Posterior cingulate gyrus (tissue), 11 donors: ENCODE results near the gene TSC22D2.

Experiments used
- DNase-seq, 10 donors: peaks; one replicate each; pipeline versions ENCODE4 v3.0.0 to v3.0.0-alpha.2; 2020 to 2021; ENCODE audit warnings: mixed read lengths in 3 of 10
- intact Hi-C: fragments of 100-400 bp; cut with DNase I; formaldehyde crosslinking; loops from one replicate; pipeline ENCODE4 v1.15.1; 2023

The TSC22D2 gene

DNA sequence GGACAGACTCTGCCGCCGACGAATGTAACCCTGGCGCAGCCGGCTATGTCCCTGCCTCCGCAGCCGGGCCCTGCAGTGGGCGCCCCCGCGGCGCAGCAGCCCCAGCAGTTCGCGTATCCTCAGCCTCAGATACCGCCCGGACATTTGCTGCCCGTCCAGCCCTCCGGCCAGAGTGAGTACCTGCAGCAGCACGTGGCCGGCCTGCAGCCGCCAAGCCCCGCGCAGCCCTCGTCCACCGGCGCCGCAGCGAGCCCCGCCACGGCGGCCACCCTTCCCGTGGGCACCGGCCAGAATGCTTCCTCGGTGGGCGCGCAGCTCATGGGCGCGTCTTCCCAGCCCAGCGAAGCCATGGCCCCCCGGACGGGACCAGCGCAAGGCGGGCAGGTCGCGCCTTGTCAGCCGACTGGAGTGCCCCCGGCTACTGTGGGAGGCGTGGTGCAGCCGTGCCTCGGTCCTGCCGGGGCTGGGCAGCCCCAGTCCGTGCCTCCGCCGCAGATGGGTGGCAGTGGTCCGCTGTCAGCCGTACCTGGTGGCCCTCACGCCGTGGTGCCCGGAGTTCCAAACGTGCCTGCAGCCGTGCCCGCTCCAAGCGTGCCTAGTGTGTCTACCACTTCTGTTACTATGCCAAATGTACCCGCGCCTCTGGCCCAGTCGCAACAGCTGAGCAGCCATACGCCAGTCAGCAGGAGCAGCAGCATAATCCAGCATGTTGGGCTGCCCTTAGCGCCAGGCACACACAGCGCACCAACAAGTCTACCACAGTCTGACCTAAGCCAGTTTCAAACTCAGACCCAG is 2.4 kb downstream of the TSC22D2 start:
- peak; percentile 17 to 89 (median 40) for DNase-seq
- intact Hi-C loops: loop anchor here (1.0 to 10.0 kb wide), 6 partner anchors 85 to 656 kb away; partner anchors contain the start of genes COMMD2, EIF2A, PFN2 and SERP1

DNA sequence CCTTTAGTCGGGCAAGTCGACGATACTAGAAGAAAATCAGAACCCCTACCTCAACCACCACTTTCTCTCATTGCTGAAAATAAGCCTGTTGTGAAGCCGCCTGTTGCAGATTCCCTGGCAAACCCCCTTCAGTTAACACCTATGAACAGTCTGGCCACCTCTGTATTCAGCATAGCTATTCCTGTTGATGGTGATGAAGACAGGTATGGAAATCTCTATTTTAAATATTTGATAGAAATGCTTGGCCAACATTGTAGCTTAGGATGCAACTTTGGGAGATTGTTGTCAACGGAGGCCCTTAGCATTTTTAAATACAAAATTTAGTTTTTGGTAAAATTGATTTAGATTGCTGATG is 3.0 kb downstream of the TSC22D2 start:
- intact Hi-C loops: loop anchor here (5.0 to 10.0 kb wide), 4 partner anchors 184 to 656 kb away; partner anchors contain the start of genes COMMD2, PFN2 and SIAH2

GRCh38 chr3:150411546-150411945 is 3.4 kb downstream of the TSC22D2 start:
- intact Hi-C loops: loop anchor here (5.0 to 10.0 kb wide), 4 partner anchors 184 to 657 kb away; partner anchors contain the start of genes COMMD2, PFN2 and SIAH2

More for the DNA sequence above, 3.0 kb downstream of the TSC22D2 start:
- no peak for DNase-seq

DNA sequence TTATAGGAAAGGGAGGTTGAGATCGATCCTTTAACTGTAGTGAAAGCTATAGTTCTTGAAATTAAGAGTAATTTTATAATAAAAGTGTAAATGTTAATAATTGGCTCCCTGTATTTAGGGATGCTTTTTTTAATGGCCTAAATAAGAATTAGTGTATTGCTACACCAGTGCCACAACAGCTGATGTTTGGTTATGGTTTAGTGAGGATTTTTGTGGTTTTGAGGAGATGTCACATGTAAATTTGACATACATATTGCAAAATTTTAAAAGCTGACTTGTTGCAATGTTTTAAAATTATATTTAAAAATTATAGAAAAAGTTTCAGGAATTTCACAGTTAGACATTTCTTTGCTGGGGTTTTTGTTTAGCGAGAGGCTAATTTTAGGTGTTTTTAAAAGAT is 3.9 kb downstream of the TSC22D2 start:
- intact Hi-C loops: loop anchor here (5.0 to 10.0 kb wide), 4 partner anchors 185 to 657 kb away; partner anchors contain the start of genes COMMD2, PFN2 and SIAH2

More at GRCh38 chr3:150411546-150411945, 3.4 kb downstream of the TSC22D2 start:
- DNase-seq: no peak

DNA sequence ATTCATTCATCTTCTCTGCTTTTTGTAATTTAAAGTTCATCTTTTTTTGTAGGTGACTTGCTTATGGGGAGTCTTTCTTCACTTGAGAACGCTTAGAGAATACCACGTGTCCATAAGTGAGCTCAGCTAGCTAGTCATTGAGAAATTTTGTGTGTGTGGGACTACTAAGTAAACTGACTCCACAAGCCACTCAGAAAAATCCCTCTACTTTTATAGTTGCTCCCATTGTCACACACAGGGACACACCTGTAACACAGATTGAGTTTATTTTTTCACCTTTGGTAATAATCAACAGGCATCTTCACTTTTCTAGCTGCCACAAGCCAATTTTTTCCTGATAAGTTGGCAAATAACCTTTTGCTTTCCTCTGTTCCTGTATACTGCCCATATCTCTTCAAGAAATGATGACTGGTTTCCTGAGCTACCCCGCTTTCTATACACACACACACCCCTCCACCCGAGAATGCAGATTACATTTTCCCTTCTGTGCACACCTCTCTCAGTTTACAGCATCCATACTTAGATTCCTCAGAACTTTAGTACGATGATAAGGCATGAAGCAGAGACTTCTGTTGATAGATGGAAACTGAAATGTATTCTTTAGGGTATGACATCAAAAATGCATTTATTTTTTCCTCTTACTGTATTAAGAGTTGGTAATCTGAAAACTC is 4.6 kb downstream of the TSC22D2 start:
- intact Hi-C loops: loop anchor here (5.0 to 10.0 kb wide), 4 partner anchors 185 to 658 kb away; partner anchors contain the start of genes COMMD2, PFN2 and SIAH2
- no peak for DNase-seq

More for the DNA sequence above, 3.9 kb downstream of the TSC22D2 start:
- DNase-seq: no peak

DNA sequence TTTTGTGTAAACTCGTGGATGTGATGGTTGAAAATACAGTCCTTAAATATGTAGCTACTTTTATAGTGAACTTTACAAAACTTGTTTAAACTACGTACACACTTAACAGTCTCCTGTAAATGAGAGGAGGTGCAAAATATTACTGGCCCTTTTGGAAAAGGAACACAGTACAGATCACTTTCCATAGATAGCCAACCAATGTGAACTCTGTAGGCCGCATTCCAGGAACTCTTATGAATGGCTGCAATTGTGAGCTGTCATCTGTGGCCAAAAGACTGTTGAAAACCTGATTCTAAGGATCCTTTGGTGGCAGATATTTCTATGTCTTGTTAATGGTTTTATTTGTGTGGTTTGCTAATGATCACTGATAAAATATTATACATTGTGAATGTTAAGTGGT is 6.2 kb downstream of the TSC22D2 start:
- DNase-seq: peak in 3 of 10 donors; percentile 46 to 76 (median 56)
- intact Hi-C loops: loop anchor here (5.0 to 10.0 kb wide), 4 partner anchors 187 to 659 kb away; partner anchors contain the start of genes COMMD2, PFN2 and SIAH2

GRCh38 chr3:150414959-150415358 is 6.9 kb downstream of the TSC22D2 start:
- intact Hi-C loops: loop anchor here (5.0 to 10.0 kb wide), 4 partner anchors 188 to 660 kb away; partner anchors contain the start of genes COMMD2, PFN2 and SIAH2

GRCh38 chr3:150419076-150419868 is 11.2 kb downstream of the TSC22D2 start:
- intact Hi-C loops: loop anchor here (10.0 kb wide), 1 partner anchor 664 kb away; the partner anchor contains the start of gene COMMD2

More at GRCh38 chr3:150414959-150415358, 6.9 kb downstream of the TSC22D2 start:
- no peak for DNase-seq

DNA sequence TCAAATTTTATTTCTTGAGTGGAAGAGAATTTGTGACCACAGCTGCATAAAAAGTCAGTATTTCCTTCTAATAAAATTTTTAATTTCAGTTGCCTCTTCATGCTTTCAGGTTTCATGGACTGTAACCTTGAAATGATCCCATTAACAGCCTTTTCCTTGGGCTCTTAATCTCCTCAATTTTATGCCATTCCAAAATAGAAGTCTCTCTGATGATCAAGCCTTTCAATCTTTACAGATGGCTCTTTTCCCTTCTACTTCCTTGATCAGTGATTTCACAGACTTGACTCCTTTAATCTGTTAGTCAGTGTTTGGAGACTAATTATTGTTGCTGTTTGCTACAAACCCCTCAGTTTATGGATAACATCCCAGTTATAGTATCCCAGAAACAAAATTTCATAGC is 11.9 kb downstream of the TSC22D2 start:
- intact Hi-C loops: loop anchor here (10.0 kb wide), 1 partner anchor 665 kb away; the partner anchor contains the start of gene COMMD2
- no peak for DNase-seq

More at GRCh38 chr3:150419076-150419868, 11.2 kb downstream of the TSC22D2 start:
- DNase-seq: no peak

DNA sequence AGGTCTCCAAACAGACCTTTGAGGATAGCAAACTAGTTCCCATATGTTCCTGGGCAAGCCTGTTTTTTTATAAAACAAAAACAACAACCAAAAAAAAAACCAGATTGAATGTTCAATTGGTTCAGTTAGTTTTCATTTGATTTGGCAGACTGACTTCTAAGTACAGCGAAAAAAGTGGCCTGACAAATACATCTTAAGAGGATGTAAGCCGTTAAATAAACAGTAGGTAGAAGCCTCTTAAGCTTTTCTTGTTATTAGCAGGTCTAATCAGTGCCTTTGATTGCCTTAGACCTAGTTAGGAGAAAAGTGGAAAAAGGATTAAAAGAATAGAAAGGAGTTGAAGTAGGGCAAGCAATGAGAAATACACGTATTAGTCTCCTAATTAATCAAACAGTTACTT is 13.2 kb downstream of the TSC22D2 start:
- intact Hi-C loops: no loop called here

GRCh38 chr3:150421799-150422548 is 13.9 kb downstream of the TSC22D2 start:
- intact Hi-C loops: no loop called here
- DNase-seq: no peak

More for the DNA sequence above, 13.2 kb downstream of the TSC22D2 start:
- no peak for DNase-seq

DNA sequence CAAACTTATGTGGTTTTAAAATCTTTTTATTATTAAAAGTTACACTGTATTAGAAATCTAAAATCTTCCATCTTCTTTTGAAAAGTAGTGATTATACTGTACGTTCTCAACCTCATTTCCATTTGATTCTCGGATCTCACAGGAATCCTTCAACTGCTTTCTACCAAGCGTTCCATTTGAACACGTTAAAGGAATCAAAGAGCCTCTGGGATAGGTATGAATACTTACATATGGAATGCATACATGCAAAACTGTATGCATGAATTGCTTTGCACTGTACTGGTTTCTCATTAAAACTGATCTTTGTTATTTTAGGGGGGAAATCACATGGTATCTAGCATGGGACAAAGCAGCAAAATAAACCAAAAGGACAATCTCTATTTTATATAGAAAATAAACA is 14.8 kb downstream of the TSC22D2 start:
- intact Hi-C loops: no loop called here
- DNase-seq: no peak

DNA sequence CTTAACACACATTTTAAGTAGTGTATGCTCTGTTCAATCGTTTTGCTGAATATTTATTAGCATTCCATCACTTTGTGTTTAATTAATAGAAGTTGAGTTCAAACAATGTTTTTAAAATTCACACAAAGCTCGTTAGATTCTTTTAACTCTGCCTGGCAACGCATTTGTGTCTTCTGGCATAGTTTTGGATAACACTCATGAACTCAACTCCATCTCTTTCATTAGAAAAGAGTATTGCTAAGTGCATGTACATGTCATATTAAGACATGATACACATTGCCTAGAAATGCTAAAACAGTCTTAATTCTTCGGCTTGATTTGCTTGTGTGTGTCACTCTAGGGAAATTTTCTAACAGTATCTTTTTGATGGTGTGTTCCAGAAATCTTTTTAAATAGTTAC is 15.7 kb downstream of the TSC22D2 start:
- DNase-seq: no peak
- intact Hi-C loops: no loop called here

GRCh38 chr3:150426292-150426691 is 18.2 kb downstream of the TSC22D2 start:
- no peak for DNase-seq
- intact Hi-C loops: no loop called here

DNA sequence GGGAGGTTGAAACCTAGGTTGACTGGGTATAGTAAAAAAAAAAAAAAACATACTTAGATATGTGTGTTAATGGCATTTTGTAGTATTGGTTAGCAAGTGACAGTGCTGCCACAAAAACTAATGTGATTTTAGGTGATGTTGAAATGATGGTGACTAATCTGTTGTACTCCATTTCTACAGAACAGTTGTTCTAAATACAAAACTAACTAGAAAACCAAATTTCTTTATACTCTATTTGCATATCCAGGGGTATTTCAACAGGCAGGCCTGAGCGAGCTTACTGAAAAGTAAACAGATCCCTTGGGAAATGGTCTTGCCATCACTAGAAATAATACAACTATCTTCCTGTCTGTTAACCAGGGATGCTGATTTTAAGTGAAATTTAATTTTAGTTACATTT is 20.5 kb downstream of the TSC22D2 start:
- no peak for DNase-seq
- intact Hi-C loops: no loop called here

DNA sequence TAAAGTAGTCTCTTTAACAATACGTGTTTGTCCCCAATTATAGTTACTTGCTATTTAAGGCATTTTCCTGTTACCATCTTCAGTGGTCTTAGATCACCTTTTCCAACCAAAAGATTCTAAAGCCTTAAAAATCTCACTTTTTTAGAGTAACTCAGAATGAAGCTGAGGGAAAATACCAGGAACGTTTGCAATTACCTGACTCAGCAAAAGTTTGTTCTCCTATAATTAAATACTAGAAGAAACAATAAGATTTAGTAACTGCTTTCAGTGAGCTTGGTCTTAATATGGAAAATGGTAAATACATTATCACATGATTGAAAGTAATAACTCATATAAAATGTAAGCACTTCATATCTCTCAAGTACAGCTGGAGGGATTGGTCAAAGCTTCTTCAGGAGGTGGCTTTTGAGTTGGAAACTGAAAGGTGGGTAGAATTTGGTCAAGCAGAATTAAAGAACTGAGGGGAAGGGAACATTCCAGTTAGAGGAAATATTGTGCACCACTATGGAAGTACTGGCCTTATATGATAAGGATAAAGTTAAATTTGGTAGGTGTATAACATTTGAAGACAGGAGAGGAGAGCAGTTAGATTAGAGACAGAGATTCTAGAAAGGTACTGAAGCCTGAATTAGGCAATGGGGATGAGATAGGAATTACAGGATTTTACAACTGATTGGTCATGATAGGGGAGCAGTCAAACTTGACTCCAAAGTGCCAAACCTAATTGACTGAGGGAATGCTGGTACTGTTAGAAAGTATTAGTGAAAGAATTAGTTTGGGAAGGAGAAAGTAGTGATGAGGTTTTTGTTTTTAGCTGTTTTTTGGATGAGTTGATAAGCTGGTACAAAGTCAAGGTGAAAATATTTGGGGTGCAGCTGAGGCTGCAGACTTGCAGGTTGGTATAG is 21.9 kb downstream of the TSC22D2 start:
- no peak for DNase-seq
- intact Hi-C loops: no loop called here

- intact Hi-C loops: no loop called here
- no peak for DNase-seq
These were observed 25.2 kb downstream of the TSC22D2 start for GRCh38 chr3:150433347-150433746.

- intact Hi-C loops: no loop called here
- no peak for DNase-seq
These were observed 26.1 kb downstream of the TSC22D2 start for GRCh38 chr3:150434234-150434633.
